CD4-positive, alpha-beta T cell (primary cell): Measurements from ENCODE around the gene KCTD3. TPM values are rescaled to one million over a fixed set of nuclear protein-coding genes. Genes with fewer than 3 reads are reported as not detected.

Source experiments
- ATAC-seq: fragments of 200-7000 bp; cut with Tn5 transposase; one replicate; pipeline ENCODE4 v1.10.0; 2022; ENCODE audit warnings: mild to moderate bottlenecking; ENCODE audit not compliant: poor library complexity
- CTCF ChIA-PET: fragments of 350-600 bp; sonication (Branson Sonifier 250); formaldehyde crosslinking; loops from one replicate; lab custom pipeline; 2021; ENCODE audit warnings: antibody characterized with exemption, inconsistent platforms; lab: Charles Lee
- POLR2A ChIA-PET: fragments of 350-600 bp; sonication (Branson Sonifier 250); formaldehyde crosslinking; loops from one replicate; lab custom pipeline; 2021; ENCODE audit warnings: antibody characterized with exemption, inconsistent platforms; lab: Charles Lee
- DNase-seq, 14 experiments: peaks; one replicate each; pipeline ENCODE4 v3.0.0-alpha.2; 2013 to 2020; ENCODE audit warnings: mixed read lengths in 2 of 14
- H3K27ac ChIP-seq, 2 donors: one replicate each; pipeline versions ENCODE4 v1.5.1 to v1.7.0; 2013; ENCODE audit warnings: low read length in 2 of 2, low read depth in 1 of 2, mild to moderate bottlenecking in 1 of 2
- H3K27me3 ChIP-seq, 2 experiments: 1 replicate in 1 of 2; 2 replicates in 1 of 2; pipeline versions ENCODE4 v1.6.1 to v1.7.0; 2013; ENCODE audit warnings: low read length in 2 of 2, control low read depth in 1 of 2, mild to moderate bottlenecking in 1 of 2, moderate library complexity in 1 of 2; ENCODE audit not compliant: insufficient read depth in 2 of 2, control insufficient read depth in 1 of 2
- H3K36me3 ChIP-seq: one replicate; pipeline ENCODE4 v1.6.1; 2013; ENCODE audit warnings: low read length, control low read depth; ENCODE audit not compliant: insufficient read depth
- H3K4me1 ChIP-seq: one replicate; pipeline ENCODE4 v1.6.1; 2013; ENCODE audit warnings: low read length, control low read depth; ENCODE audit not compliant: insufficient read depth
- H3K4me3 ChIP-seq: one replicate; pipeline ENCODE4 v1.5.1; 2013; ENCODE audit warnings: mild to moderate bottlenecking, low read length, moderate library complexity
- H3K9me3 ChIP-seq, 2 experiments: 1 replicate in 1 of 2; 2 replicates in 1 of 2; pipeline versions ENCODE4 v1.6.1 to v1.7.0; 2013; ENCODE audit warnings: low read length in 2 of 2, mild to moderate bottlenecking in 2 of 2, control low read depth in 1 of 2, moderate library complexity in 1 of 2; ENCODE audit not compliant: control insufficient read depth in 1 of 2, insufficient read depth in 1 of 2
- H3K27ac Mint-ChIP-seq: one replicate; pipeline ENCODE4 v1.8.0; 2020; ENCODE audit warnings: mixed read lengths
- H3K27me3 Mint-ChIP-seq: one replicate; pipeline ENCODE4 v1.8.0; 2021; ENCODE audit warnings: mixed read lengths
- H3K36me3 Mint-ChIP-seq: one replicate; pipeline ENCODE4 v1.8.0; 2021; ENCODE audit warnings: low read depth, mixed read lengths
- H3K4me1 Mint-ChIP-seq: one replicate; pipeline ENCODE4 v1.8.0; 2021; ENCODE audit warnings: low read depth, mixed read lengths
- H3K4me3 Mint-ChIP-seq: one replicate; pipeline ENCODE4 v1.8.0; 2020; ENCODE audit warnings: mild to moderate bottlenecking, mixed read lengths
- H3K9me3 Mint-ChIP-seq: one replicate; pipeline ENCODE4 v1.8.0; 2020; ENCODE audit warnings: mixed read lengths
- intact Hi-C, 2 experiments: fragments of 100-400 bp; cut with DNase I in 1 of 2; cut with micrococcal nuclease in 1 of 2; formaldehyde crosslinking; loops; one replicate each; pipeline versions ENCODE4 v1.15.1 to v1.9.0; 2023 to 2025; cut with DNase I, micrococcal nuclease
- total RNA-seq, 174 experiments: library from RNA in 2 of 174; stranded (reverse) in 2 of 174; gene quantifications; one replicate each; pipeline ENCODE4 v1.2.3 and lab custom pipeline; 2021 to 2026
- TF ChIP-seq, protein P1 (sequence below): fragments of 200-600 bp; IDR thresholded peaks from one replicate; pipeline ENCODE4 v1.8.0; 2022; ENCODE audit warnings: antibody characterized with exemption, mild to moderate bottlenecking

The KCTD3 gene
- total RNA-seq, 2 experiments from 2014 or later, result 3.0 to 4.8 TPM

- Histone ChIP-seq H3K4me1 (no peaks in the 10 kb centered on the region), H3K9me3 (peaks cover 0 to 4% of the 10 kb centered on the region in 2 experiments), H3K36me3 (no peaks in the 10 kb centered on the region), H3K4me3 (no peak overlapping the region), H3K27ac (no peak overlapping the region), H3K27me3 (no peaks in the 10 kb centered on the region)
- DNase-seq (no peak), ATAC-seq (no peak)
- Mint-ChIP-seq H3K4me1 (no peaks in the 10 kb centered on the region), H3K36me3 (no peaks in the 10 kb centered on the region), H3K27ac (no peak overlapping the region), H3K9me3 (no peaks in the 10 kb centered on the region), H3K27me3 (peaks cover 8% of the 10 kb centered on the region), H3K4me3 (no peak overlapping the region)
- ChIA-PET POLR2A (no interaction called here), CTCF (no interaction called here)
- TF ChIP-seq, protein P1, sequence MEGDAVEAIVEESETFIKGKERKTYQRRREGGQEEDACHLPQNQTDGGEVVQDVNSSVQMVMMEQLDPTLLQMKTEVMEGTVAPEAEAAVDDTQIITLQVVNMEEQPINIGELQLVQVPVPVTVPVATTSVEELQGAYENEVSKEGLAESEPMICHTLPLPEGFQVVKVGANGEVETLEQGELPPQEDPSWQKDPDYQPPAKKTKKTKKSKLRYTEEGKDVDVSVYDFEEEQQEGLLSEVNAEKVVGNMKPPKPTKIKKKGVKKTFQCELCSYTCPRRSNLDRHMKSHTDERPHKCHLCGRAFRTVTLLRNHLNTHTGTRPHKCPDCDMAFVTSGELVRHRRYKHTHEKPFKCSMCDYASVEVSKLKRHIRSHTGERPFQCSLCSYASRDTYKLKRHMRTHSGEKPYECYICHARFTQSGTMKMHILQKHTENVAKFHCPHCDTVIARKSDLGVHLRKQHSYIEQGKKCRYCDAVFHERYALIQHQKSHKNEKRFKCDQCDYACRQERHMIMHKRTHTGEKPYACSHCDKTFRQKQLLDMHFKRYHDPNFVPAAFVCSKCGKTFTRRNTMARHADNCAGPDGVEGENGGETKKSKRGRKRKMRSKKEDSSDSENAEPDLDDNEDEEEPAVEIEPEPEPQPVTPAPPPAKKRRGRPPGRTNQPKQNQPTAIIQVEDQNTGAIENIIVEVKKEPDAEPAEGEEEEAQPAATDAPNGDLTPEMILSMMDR, result no peak
- intact Hi-C loops, result no loop called here
Measured at GRCh38 chr1:215650446-215651149, 83.5 kb downstream of the KCTD3 start.

- intact Hi-C loops, result no loop called here
- TF ChIP-seq, protein P1, result no peak
- no peak overlapping the region for H3K4me3 Mint-ChIP-seq
Measured at GRCh38 chr1:215651867-215652266, 84.8 kb downstream of the KCTD3 start.

GRCh38 chr1:215652371-215652770 lies 85.3 kb downstream of the KCTD3 start:
- POLR2A ChIA-PET, result no interaction called here
- Histone ChIP-seq H3K36me3 (no peaks in the 10 kb centered on the region), H3K27me3 (no peaks in the 10 kb centered on the region), H3K4me1 (no peaks in the 10 kb centered on the region), H3K9me3 (peaks cover 0 to 2% of the 10 kb centered on the region in 2 experiments), H3K4me3 (no peak overlapping the region), H3K27ac (no peak overlapping the region)
- peaks cover 6% of the 10 kb centered on the region for H3K27me3 Mint-ChIP-seq
- DNase-seq (no peak), ATAC-seq (no peak)
- CTCF ChIA-PET, result no interaction called here
- H3K4me3 Mint-ChIP-seq, result no peak overlapping the region
- no peaks in the 10 kb centered on the region for H3K36me3 Mint-ChIP-seq
- H3K27ac Mint-ChIP-seq, result no peak overlapping the region
- intact Hi-C loops, result no loop called here
- peaks cover 2% of the 10 kb centered on the region for H3K9me3 Mint-ChIP-seq
- no peaks in the 10 kb centered on the region for H3K4me1 Mint-ChIP-seq
- TF ChIP-seq, protein P1, result no peak

More at GRCh38 chr1:215651867-215652266, 84.8 kb downstream of the KCTD3 start:
- ChIA-PET POLR2A (no interaction called here), CTCF (no interaction called here)
- H3K9me3 Mint-ChIP-seq, result peaks cover under 1% of the 10 kb centered on the region
- no peak for ATAC-seq
- no peaks in the 10 kb centered on the region for H3K4me1 Mint-ChIP-seq
- no peak overlapping the region for H3K27ac Mint-ChIP-seq
- Histone ChIP-seq H3K36me3 (no peaks in the 10 kb centered on the region), H3K27me3 (no peaks in the 10 kb centered on the region), H3K4me3 (no peak overlapping the region), H3K4me1 (no peaks in the 10 kb centered on the region), H3K27ac (no peak overlapping the region), H3K9me3 (peaks cover 0 to 4% of the 10 kb centered on the region in 2 experiments)
- H3K27me3 Mint-ChIP-seq, result peaks cover 6% of the 10 kb centered on the region
- no peak for DNase-seq
- H3K36me3 Mint-ChIP-seq, result no peaks in the 10 kb centered on the region
